Kidney (tissue), 14 donors: ENCODE results near the gene ARHGEF12. TPM values are rescaled to one million over a fixed set of nuclear protein-coding genes. Genes with fewer than 3 reads are reported as not detected.
A peak's percentile ranks its signal among the peaks of the same experiment; 100 is the strongest.

Experiments used
- DNase-seq, 5 donors: peaks; one replicate each; pipeline ENCODE4 v3.0.0-alpha.2; 2013 to 2020
- FAIRE-seq: peaks from 2 replicates; lab custom pipeline; 2012; peaks lifted over from hg19 to GRCh38; lab: Jason Lieb, UNC
- H3K27ac ChIP-seq, 2 donors: one replicate each; pipeline ENCODE4 v1.7.0; 2013; ENCODE audit warnings: low read depth in 2 of 2, low read length in 2 of 2, inconsistent platforms in 1 of 2
- H3K27me3 ChIP-seq: one replicate; pipeline ENCODE4 v1.7.1; 2013; ENCODE audit warnings: low read length, inconsistent platforms; ENCODE audit not compliant: control insufficient read depth, insufficient read depth
- H3K36me3 ChIP-seq, 3 donors: one replicate each; pipeline versions ENCODE4 v1.7.0 to v1.7.1; 2013; ENCODE audit warnings: low read length in 3 of 3, control low read depth in 1 of 3, inconsistent platforms in 1 of 3; ENCODE audit not compliant: insufficient read depth in 3 of 3, control insufficient read depth in 2 of 3
- H3K4me1 ChIP-seq, 3 donors: one replicate each; pipeline versions ENCODE4 v1.7.0 to v1.7.1; 2013; ENCODE audit warnings: low read length in 3 of 3, inconsistent platforms in 1 of 3, low read depth in 1 of 3; ENCODE audit not compliant: control insufficient read depth in 2 of 3, insufficient read depth in 2 of 3
- H3K4me3 ChIP-seq, 3 donors: one replicate each; pipeline versions ENCODE4 v1.7.0 to v1.8.1; 2013; ENCODE audit warnings: low read length in 3 of 3, control low read depth in 1 of 3, inconsistent platforms in 1 of 3
- H3K9ac ChIP-seq, 3 donors: one replicate each; pipeline versions ENCODE4 v1.7.0 to v1.7.1; 2013; ENCODE audit warnings: low read length in 3 of 3, control low read depth in 1 of 3, inconsistent platforms in 1 of 3
- H3K9me3 ChIP-seq, 3 donors: one replicate each; pipeline versions ENCODE4 v1.7.0 to v1.7.1; 2013; ENCODE audit warnings: low read length in 3 of 3, control low read depth in 1 of 3, inconsistent platforms in 1 of 3; ENCODE audit not compliant: control insufficient read depth in 2 of 3, insufficient read depth in 1 of 3
- CTCF ChIP-seq: IDR thresholded peaks from 3 replicates; pipeline ENCODE4 v1.5.1; 2012; ENCODE audit warnings: mild to moderate bottlenecking, moderate library complexity, borderline replicate concordance; ENCODE audit not compliant: insufficient read depth; ENCODE audit errors: extremely low read depth
- intact Hi-C: fragments of 100-400 bp; cut with DNase I; formaldehyde crosslinking; loops from one replicate; pipeline ENCODE4 v1.11.1; 2022
- polyA plus RNA-seq: library from polyadenylated mRNA; stranded (reverse); fragments of 350-450 nt; fragmentation: Illumina TruSeq; extraction: RNeasy Lipid Tissue Mini Kit (QIAGEN cat#74804); gene quantifications from one replicate; pipeline ENCODE4 v1.2.3, GENCODE V29; 2014; ENCODE audit warnings: low read depth, low replicate concordance; ENCODE audit not compliant: insufficient read depth
- total RNA-seq: library from RNA; stranded (reverse); fragmentation: NEBNext Ultra II Directional; extraction: Animal tissue kit (Norgen Biotek cat#: 25700); gene quantifications from one replicate; pipeline ENCODE4 v1.2.1, GENCODE V29; 2021
- donor health status: control.
- donor health status: control.
- donor health status: control.
- donor health status: control.
- donor health status: control.
- donor health status: DM: yes; HTN: yes; CAD: no.
- donor health status: Normal renal cell carcinoma (clear cell type).

The ARHGEF12 gene
- total and polyA plus RNA-seq, 2 donors from 2014 or later = 21.1 to 161 TPM

GRCh38 chr11:120339394-120339890 lies 3.2 kb downstream of the ARHGEF12 start:
- Histone ChIP-seq H3K4me1 (peaks cover 0 to 30% (median 4%) of the 10 kb centered on the region in 3 donors), H3K9ac (peak overlapping the region; percentile 19 to 38 (median 20)), H3K27ac (peak overlapping the region; percentile 43 to 98), H3K36me3 (no peaks in the 10 kb centered on the region), H3K4me3 (peak overlapping the region; percentile 43 to 96 (median 88)), H3K27me3 (no peaks in the 10 kb centered on the region), H3K9me3 (no peaks in the 10 kb centered on the region)
- intact Hi-C loops = no loop called here
- no peak for FAIRE-seq
- no peak for TF ChIP-seq CTCF
- DNase-seq = peak in 1 of 5 donors; percentile 62

- Histone ChIP-seq H3K27ac (peak overlapping the region in 1 of 2 donors; percentile 98), H3K4me3 (peak overlapping the region in 1 of 3 donors; percentile 88), H3K9ac (no peak overlapping the region), H3K36me3 (no peaks in the 10 kb centered on the region), H3K9me3 (no peaks in the 10 kb centered on the region), H3K4me1 (peaks cover 0 to 39% (median 6%) of the 10 kb centered on the region in 3 donors), H3K27me3 (no peaks in the 10 kb centered on the region)
- DNase-seq (no peak), FAIRE-seq (no peak)
- TF ChIP-seq CTCF = no peak
- intact Hi-C loops = no loop called here
Measured at GRCh38 chr11:120340529-120340928, 4.3 kb downstream of the ARHGEF12 start.

- H3K27ac ChIP-seq = peak overlapping the region in 1 of 2 donors; percentile 20
- H3K4me1 ChIP-seq = peaks cover 0 to 48% (median 12%) of the 10 kb centered on the region in 3 donors
- no peaks in the 10 kb centered on the region for H3K9me3 ChIP-seq
- TF ChIP-seq CTCF = no peak
- FAIRE-seq = no peak
- DNase-seq = no peak
- no peaks in the 10 kb centered on the region for H3K27me3 ChIP-seq
- no peak overlapping the region for H3K9ac ChIP-seq
- intact Hi-C loops = no loop called here
- no peaks in the 10 kb centered on the region for H3K36me3 ChIP-seq
- peak overlapping the region in 1 of 3 donors; percentile 15 for H3K4me3 ChIP-seq
Measured at GRCh38 chr11:120342226-120342625, 6.0 kb downstream of the ARHGEF12 start.
